GM21423 (cell line): ENCODE results near the gene OXT.
"Not testable (repeated sequence)": the region's sequence is repeated elsewhere in the genome, so short reads cannot be mapped to it uniquely, and the experiment has no call there.

Experiments used
- ATAC-seq: cut with Tn5 transposase; IDR thresholded peaks from one replicate; pipeline ENCODE4 v1.9.1; 2021; ENCODE audit warnings: mild to moderate bottlenecking, moderate library complexity; ENCODE audit not compliant: unreplicated experiment

The OXT gene

GRCh38 chr20:3109350-3110302 is 38.2 kb downstream of the OXT start:
- ATAC-seq, result no peak

GRCh38 chr20:3111507-3111906 is 40.1 kb downstream of the OXT start:
- no peak for ATAC-seq

GRCh38 chr20:3111995-3112394 is 40.6 kb downstream of the OXT start:
- ATAC-seq, result no peak

- ATAC-seq, result no peak
These were observed 44.0 kb downstream of the OXT start for GRCh38 chr20:3115190-3116107.

DNA sequence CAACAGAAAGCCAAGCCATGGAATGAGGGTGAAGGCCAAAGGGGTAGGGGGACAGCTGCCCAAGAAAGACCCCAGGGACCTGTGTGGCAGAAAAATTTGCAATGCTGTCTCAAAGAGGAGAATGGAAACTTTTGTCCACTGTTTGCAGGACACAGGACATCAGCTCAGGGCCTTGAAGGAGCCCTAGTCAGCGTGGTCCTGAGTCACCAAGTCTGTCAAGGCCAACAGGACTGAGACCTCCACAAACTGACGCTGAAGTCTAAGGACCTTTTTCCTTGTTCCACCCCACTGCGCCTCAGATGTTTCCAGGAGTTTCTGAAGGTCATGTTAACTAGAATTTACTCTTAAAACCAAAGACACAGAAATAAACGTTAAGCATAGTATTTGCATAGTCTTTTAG is 44.9 kb downstream of the OXT start:
- ATAC-seq, result no peak

GRCh38 chr20:3117839-3118379 is 46.5 kb downstream of the OXT start:
- ATAC-seq, result not testable (repeated sequence)

DNA sequence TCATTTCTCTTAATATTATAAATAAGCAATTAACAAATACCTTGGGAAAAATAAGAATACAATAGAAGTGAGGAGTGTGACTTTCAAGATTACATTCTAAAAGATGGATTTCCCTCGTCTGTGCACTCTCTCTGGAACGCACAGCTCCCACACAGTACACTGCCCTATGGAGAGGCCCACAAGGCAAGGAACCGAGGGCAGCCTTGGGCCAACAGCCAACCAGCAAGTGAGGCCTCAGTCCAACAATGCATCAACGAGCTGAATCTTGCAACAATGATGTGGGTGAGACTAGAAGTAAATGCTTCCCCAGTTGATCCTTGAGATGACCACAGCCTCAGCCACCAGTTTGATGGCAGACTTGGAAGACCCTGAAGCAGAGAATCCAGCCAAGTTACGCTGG is 47.6 kb downstream of the OXT start:
- no peak for ATAC-seq

GRCh38 chr20:3121271-3121911 is 50.0 kb downstream of the OXT start:
- ATAC-seq, result no peak
